ENCODE measurements around the gene MCIDAS.

Gene MCIDAS

DNA sequence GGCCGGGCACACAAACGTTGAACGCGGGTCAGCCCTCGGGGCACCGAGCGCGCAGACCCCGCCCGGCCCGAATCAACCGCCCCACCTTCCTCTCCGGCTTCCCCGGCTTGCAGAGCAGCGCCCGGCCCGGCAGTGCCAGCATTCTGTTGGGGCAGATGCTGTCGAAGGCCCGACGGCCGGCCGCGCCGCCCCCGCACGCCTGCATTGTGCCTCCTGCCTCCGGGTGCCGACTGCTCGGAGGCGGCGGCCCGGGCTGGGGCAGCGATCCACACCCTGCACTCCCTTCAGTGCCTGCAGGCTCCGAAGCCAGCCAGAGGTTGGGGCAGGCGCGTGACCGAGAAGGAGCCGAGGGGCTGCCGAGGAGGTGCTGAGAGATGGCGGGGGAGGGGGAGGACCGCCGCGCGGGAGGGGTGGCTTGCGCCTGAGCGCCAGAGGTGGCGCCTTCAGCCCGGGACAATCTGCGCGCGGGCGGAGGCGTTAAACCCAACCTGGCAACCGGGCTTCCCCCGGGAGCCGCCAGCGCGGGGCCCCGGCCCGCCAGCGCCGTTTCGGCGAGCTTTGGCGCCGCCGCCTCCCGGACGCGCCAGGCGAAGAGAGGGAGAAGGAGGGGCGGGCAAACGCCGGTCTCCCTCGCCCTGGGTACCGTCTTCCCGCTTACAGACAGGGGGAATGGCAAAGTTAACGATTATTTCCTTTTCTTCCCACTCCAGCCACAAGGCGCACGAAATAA lies at the start of gene MCIDAS:
MCIDAS (minus strand) TSS at position 382 of the 730 bp plus-strand sequence; CDS start at position 205, 177 bp downstream.
- TF ChIP-seq, protein P1, sequence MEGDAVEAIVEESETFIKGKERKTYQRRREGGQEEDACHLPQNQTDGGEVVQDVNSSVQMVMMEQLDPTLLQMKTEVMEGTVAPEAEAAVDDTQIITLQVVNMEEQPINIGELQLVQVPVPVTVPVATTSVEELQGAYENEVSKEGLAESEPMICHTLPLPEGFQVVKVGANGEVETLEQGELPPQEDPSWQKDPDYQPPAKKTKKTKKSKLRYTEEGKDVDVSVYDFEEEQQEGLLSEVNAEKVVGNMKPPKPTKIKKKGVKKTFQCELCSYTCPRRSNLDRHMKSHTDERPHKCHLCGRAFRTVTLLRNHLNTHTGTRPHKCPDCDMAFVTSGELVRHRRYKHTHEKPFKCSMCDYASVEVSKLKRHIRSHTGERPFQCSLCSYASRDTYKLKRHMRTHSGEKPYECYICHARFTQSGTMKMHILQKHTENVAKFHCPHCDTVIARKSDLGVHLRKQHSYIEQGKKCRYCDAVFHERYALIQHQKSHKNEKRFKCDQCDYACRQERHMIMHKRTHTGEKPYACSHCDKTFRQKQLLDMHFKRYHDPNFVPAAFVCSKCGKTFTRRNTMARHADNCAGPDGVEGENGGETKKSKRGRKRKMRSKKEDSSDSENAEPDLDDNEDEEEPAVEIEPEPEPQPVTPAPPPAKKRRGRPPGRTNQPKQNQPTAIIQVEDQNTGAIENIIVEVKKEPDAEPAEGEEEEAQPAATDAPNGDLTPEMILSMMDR (IDR thresholded peaks at IDR 0.05; ENCODE audit: insufficient read depth, low read depth, low read length, missing control alignments): no peak
- DNase-seq (ENCODE audit: low read depth): peak; percentile 60
- peak within 1 kb of the TSS; percentile 22 for H3K4me3 ChIP-seq (ENCODE audit: low read depth, low read length)

DNA sequence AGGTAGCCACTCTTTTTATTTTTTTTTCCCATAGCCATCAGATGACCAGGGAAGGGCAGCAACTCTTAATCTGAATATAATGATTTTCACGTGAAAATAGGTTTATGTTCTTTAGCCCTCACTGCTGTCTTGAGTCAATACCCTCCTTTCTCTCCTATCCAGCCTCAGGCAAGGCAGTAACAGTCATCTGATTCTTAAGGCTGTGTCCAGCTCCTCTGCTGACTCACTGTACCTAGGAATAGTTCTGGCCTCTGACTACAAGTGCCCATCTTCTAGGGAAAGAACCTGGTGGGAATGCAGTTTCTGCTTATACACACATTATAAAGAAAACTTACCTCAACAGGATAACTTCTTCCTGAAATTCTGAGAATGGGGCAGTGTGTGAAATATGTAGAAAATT lies 49.7 kb upstream of the MCIDAS start:
- TF ChIP-seq, protein P1 (IDR thresholded peaks at IDR 0.05; ENCODE audit: insufficient read depth, low read depth, low read length, missing control alignments): no peak
- no peak overlapping the region for H3K4me3 ChIP-seq (ENCODE audit: low read depth, low read length)
- no peak for DNase-seq (ENCODE audit: low read depth)

DNA sequence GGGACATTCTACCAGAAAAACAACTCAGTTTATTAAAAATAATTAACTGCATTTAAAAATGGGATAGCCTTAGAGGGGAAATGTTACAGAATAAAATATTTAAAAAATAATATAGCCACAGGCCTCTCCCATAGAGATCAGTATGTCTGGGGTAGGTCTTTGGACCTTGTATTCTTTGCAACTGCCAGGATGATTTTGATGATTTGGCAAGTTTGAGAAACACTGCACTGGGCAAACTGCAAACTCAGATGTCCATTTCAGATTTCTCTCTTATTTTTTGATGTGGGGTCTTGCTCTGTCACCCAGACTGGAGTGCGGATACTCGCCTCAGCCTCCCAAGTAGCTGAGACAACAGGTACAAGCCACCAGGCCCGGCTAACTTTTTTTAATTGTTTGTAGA lies 31.2 kb upstream of the MCIDAS start:
- no peak overlapping the region for H3K4me3 ChIP-seq (ENCODE audit: low read depth, low read length)
- no peak for DNase-seq (ENCODE audit: low read depth)
- TF ChIP-seq, protein P1 (IDR thresholded peaks at IDR 0.05; ENCODE audit: insufficient read depth, low read depth, low read length, missing control alignments): no peak

DNA sequence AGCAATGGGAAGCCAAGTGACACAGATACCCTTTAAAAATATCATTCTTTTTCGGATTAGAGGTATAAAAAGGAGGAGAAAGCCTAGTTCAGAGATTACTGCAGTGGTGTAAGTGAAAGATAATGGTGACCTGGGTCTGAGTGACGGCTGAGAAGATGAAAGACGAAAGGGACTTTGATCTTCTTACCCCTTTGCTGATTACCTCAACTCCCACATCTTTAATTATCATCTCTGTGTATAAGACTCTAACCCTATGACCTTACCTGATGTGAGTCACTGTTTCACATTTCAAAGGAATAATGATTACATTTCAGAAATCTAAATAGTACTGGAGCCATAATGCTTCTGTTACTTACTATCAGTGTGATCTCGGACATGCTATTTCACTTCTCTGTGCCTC lies 27.7 kb upstream of the MCIDAS start:
- TF ChIP-seq, protein P1 (IDR thresholded peaks at IDR 0.05; ENCODE audit: insufficient read depth, low read depth, low read length, missing control alignments): no peak
- no peak overlapping the region for H3K4me3 ChIP-seq (ENCODE audit: low read depth, low read length)
- no peak for DNase-seq (ENCODE audit: low read depth)

DNA sequence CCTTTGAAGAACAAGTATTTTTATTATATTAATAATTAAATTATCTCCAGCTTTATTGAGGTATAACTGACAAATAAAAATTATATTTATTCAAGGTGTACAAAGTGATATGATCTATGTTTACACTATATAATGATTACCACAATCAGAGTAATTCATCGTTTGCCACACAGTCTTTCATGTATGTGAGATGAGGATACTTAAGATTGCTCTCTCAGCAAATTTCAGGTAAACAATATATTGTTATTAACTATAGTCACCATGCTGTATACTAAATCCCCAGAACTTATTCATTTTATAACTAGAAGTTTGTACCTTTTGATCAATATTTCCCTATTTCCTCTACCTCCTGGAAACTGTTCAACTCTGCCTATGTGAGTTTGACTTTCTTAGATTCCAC lies 22.9 kb upstream of the MCIDAS start:
- DNase-seq (ENCODE audit: low read depth): no peak
- H3K4me3 ChIP-seq (ENCODE audit: low read depth, low read length): no peak overlapping the region
- TF ChIP-seq, protein P1 (IDR thresholded peaks at IDR 0.05; ENCODE audit: insufficient read depth, low read depth, low read length, missing control alignments): no peak

DNA sequence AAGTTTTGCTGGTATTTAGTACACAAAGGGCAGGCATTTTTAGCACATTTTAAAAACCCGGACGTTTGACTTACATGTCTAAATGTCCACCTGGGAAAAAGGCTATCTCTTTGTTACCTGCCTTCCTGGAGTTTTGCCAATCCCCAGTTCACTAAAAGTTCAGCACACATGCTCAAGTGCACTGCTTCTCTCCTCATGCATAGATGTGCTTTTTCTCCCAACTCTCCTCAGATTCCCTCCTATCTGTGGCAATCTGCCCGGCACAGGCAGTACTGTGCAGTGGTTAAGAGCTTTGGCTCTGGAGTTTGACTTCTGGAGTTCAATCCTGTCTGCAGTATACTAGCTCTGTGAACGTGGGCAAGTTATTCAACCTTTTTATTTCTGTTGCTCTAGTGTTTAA lies 14.6 kb upstream of the MCIDAS start:
- H3K4me3 ChIP-seq (ENCODE audit: low read depth, low read length): no peak overlapping the region
- TF ChIP-seq, protein P1 (IDR thresholded peaks at IDR 0.05; ENCODE audit: insufficient read depth, low read depth, low read length, missing control alignments): no peak
- DNase-seq (ENCODE audit: low read depth): no peak

DNA sequence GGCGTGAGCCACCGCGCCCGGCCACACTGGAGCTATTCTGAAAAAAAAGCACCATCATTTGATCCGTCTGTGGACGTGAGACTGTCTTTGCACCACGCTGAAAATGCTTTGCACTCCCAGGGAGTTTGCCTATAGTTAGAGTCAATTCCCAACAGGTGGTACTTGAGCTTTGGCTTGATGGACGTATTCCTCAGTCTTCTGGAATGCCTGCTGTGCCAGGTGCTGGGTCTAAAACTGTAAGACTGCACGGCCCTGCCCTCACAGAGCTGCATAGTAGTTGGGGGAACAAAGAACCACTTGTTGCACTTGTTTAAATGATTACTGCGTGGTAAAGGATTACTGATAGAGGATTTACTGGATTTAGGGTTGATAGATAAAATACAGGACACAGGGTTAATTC lies 9.7 kb upstream of the MCIDAS start:
- H3K4me3 ChIP-seq (ENCODE audit: low read depth, low read length): no peak overlapping the region
- TF ChIP-seq, protein P1 (IDR thresholded peaks at IDR 0.05; ENCODE audit: insufficient read depth, low read depth, low read length, missing control alignments): no peak
- no peak for DNase-seq (ENCODE audit: low read depth)
